HCT116 (cell line): ENCODE measurements around the gene RREB1. TPM values are rescaled to one million over a fixed set of nuclear protein-coding genes. Genes with fewer than 3 reads are reported as not detected.

ENCODE experiments used
- ATAC-seq: fragments of 200-7000 bp; cut with Tn5 transposase; 2 replicates; pipeline ENCODE4 v1.9.1; 2020; ENCODE audit warnings: mild to moderate bottlenecking, moderate library complexity
- BruUV-seq: library from RNA; stranded (reverse); fragments of 400-500 nt; replicated peaks from 2 replicates; lab custom pipeline; 2021; lab: Mats Ljungman, UMichigan
- CTCF ChIA-PET: fragments of 300-600 bp; sonication (Branson Sonifier 250); formaldehyde crosslinking; loops from one replicate; lab custom pipeline; 2021; ENCODE audit warnings: antibody characterized with exemption; lab: Charles Lee
- POLR2A ChIA-PET: fragments of 300-600, 350-600 bp; sonication (Branson Sonifier 250); formaldehyde crosslinking; loops from one replicate; lab custom pipeline; 2021; ENCODE audit warnings: antibody characterized with exemption; lab: Charles Lee
- RAD21 ChIA-PET, 2 experiments: fragments of 300-600 bp; sonication (Branson Sonifier 250); formaldehyde crosslinking; loops; one replicate each; lab custom pipeline; 2023; ENCODE audit warnings: low total read pairs in 2 of 2; ENCODE audit not compliant: uncharacterized antibody in 2 of 2, unreplicated experiment in 2 of 2, low non-redundant PET in 1 of 2; lab: Charles Lee
- DNase-seq: peaks from one replicate; pipeline ENCODE4 v3.0.0-alpha.2; 2010; ENCODE audit warnings: low read depth, low spot score
- H2AFZ ChIP-seq: fragments of 200-600 bp; shearing (Covaris generic), sonication (generic); 2 replicates; pipeline ENCODE4 v1.6.1; 2017; ENCODE audit warnings: low read depth, mixed run types, mixed read lengths, antibody characterized with exemption, low read length; ENCODE audit not compliant: poor library complexity, severe bottlenecking
- H3K27ac ChIP-seq: 2 replicates; pipeline ENCODE4 v1.5.1; 2012; ENCODE audit warnings: low read depth, low read length
- H3K27me3 ChIP-seq: fragments of 200-600 bp; sonication (generic); 2 replicates; pipeline ENCODE4 v1.6.1; 2016; ENCODE audit warnings: mixed run types, low read length, mixed read lengths; ENCODE audit not compliant: insufficient read depth
- H3K36me3 ChIP-seq, 2 experiments: fragments of 200-500 bp in 1 of 2; fragments of 200-600 bp in 1 of 2; sonication (Bioruptor generic) in 1 of 2; sonication (generic) in 1 of 2; 2 replicates each; pipeline versions ENCODE4 v1.5.1 to v1.6.1; 2014 to 2016; ENCODE audit warnings: low read length in 2 of 2, inconsistent platforms in 1 of 2, mixed read lengths in 1 of 2, mixed run types in 1 of 2; ENCODE audit not compliant: insufficient read depth in 2 of 2, control insufficient read depth in 1 of 2
- H3K4me1 ChIP-seq, 2 experiments: fragments of 200-600 bp in 1 of 2; sonication (generic) in 1 of 2; 2 replicates each; pipeline versions ENCODE4 v1.5.1 to v1.6.1; 2012 to 2017; ENCODE audit warnings: low read length in 2 of 2, inconsistent platforms in 1 of 2, mild to moderate bottlenecking in 1 of 2, mixed read lengths in 1 of 2, mixed run types in 1 of 2, moderate library complexity in 1 of 2; ENCODE audit not compliant: insufficient read depth in 2 of 2, control insufficient read depth in 1 of 2
- H3K4me2 ChIP-seq: fragments of 200-600 bp; sonication (generic); 2 replicates; pipeline ENCODE4 v1.6.1; 2017; ENCODE audit warnings: mixed run types, low read length, mixed read lengths
- H3K4me3 ChIP-seq, 2 experiments: fragments of 200-600 bp in 1 of 2; sonication (generic) in 1 of 2; replicated peaks in 1 of 2; 2 replicates each; pipeline ENCODE4 v1.5.1; 2011 to 2016; ENCODE audit warnings: low read length in 2 of 2, control low read depth in 1 of 2, low read depth in 1 of 2, mild to moderate bottlenecking in 1 of 2, mixed read lengths in 1 of 2, mixed run types in 1 of 2
- H3K79me2 ChIP-seq: fragments of 200-600 bp; sonication (generic); 2 replicates; pipeline ENCODE4 v1.6.1; 2017; ENCODE audit warnings: mild to moderate bottlenecking, mixed run types, low read length, moderate library complexity, mixed read lengths; ENCODE audit not compliant: insufficient read depth
- H3K9ac ChIP-seq: fragments of 200-600 bp; sonication (generic); 2 replicates; pipeline ENCODE4 v1.6.1; 2016; ENCODE audit warnings: low read length, mixed read lengths
- H3K9me2 ChIP-seq: fragments of 200-600 bp; sonication (generic), shearing (Covaris generic); 2 replicates; pipeline ENCODE4 v1.6.1; 2017; ENCODE audit warnings: mixed run types, mild to moderate bottlenecking, moderate library complexity; ENCODE audit not compliant: insufficient read depth
- H3K9me3 ChIP-seq, 2 experiments: fragments of 200-500 bp in 1 of 2; fragments of 200-600 bp in 1 of 2; sonication (Bioruptor generic) in 1 of 2; sonication (generic) in 1 of 2; 2 replicates each; pipeline ENCODE4 v1.6.1; 2014 to 2017; ENCODE audit warnings: low read length in 2 of 2, mixed read lengths in 2 of 2, inconsistent platforms in 1 of 2, low read depth in 1 of 2, mild to moderate bottlenecking in 1 of 2, mixed run types in 1 of 2, moderate library complexity in 1 of 2; ENCODE audit not compliant: control insufficient read depth in 1 of 2, insufficient read depth in 1 of 2
- H4K20me1 ChIP-seq: fragments of 200-600 bp; sonication (generic), shearing (Covaris generic); 2 replicates; pipeline ENCODE4 v1.6.1; 2017; ENCODE audit warnings: mixed run types, mild to moderate bottlenecking, moderate library complexity; ENCODE audit not compliant: insufficient read depth
- CBX3 ChIP-seq: IDR thresholded peaks from 2 replicates; pipeline ENCODE4 v1.6.1; 2012; ENCODE audit warnings: low read depth
- CEBPB ChIP-seq: IDR thresholded peaks from 2 replicates; pipeline ENCODE4 v1.6.1; 2012; ENCODE audit warnings: low read depth
- ELF1 ChIP-seq: IDR thresholded peaks from 2 replicates; pipeline ENCODE4 v1.6.1; 2012; ENCODE audit warnings: low read depth, borderline replicate concordance
- EZH2phosphoT487 ChIP-seq: fragments of 200-600 bp; IDR thresholded peaks from 2 replicates; pipeline ENCODE4 v1.6.1; 2018; ENCODE audit warnings: antibody characterized with exemption, borderline replicate concordance
- FOSL1 ChIP-seq: IDR thresholded peaks from 2 replicates; pipeline ENCODE4 v1.6.1; 2012; ENCODE audit warnings: low read depth
- POLR2A ChIP-seq: IDR thresholded peaks from 2 replicates; pipeline ENCODE4 v1.7.0; 2011; ENCODE audit warnings: borderline replicate concordance; ENCODE audit not compliant: insufficient read depth, insufficient read length; ENCODE audit errors: extremely low read depth
- POLR2AphosphoS5 ChIP-seq: IDR thresholded peaks from 2 replicates; pipeline ENCODE4 v1.6.1; 2011; ENCODE audit warnings: mild to moderate bottlenecking, low read depth, low read length, moderate library complexity
- RAD21 ChIP-seq: IDR thresholded peaks from 2 replicates; pipeline ENCODE4 v1.6.1; 2012; ENCODE audit warnings: low read depth, mild to moderate bottlenecking
- SIN3A ChIP-seq: IDR thresholded peaks from 2 replicates; pipeline ENCODE4 v1.6.1; 2012; ENCODE audit warnings: low read depth
- SP1 ChIP-seq: IDR thresholded peaks from 2 replicates; pipeline ENCODE4 v1.6.1; 2012; ENCODE audit warnings: low read depth
- TCF7L2 ChIP-seq: IDR thresholded peaks from 2 replicates; pipeline ENCODE4 v1.7.0; 2011; ENCODE audit warnings: borderline replicate concordance, inconsistent platforms; ENCODE audit not compliant: insufficient read depth, insufficient read length; ENCODE audit errors: extremely low read depth
- YY1 ChIP-seq: IDR thresholded peaks from 2 replicates; pipeline ENCODE4 v1.6.1; 2011; ENCODE audit warnings: low read length, low read depth, moderate library complexity, mild to moderate bottlenecking; ENCODE audit not compliant: insufficient replicate concordance; ENCODE audit errors: extremely low read depth
- ZFX ChIP-seq: fragments of 450-650 bp; IDR thresholded peaks from 2 replicates; pipeline ENCODE4 v1.6.1; 2017
- ZNF274 ChIP-seq: fragments of 200-500 bp; sonication (Bioruptor generic); IDR thresholded peaks from 2 replicates; pipeline ENCODE4 v1.6.1; 2014; ENCODE audit warnings: mild to moderate bottlenecking, low read depth, low read length, inconsistent platforms
- intact Hi-C: fragments of 100-400 bp; cut with micrococcal nuclease; formaldehyde crosslinking; loops from 2 replicates; pipeline ENCODE4 v1.10.0; 2022
- total RNA-seq: library from RNA; stranded (reverse); gene quantifications from one replicate; pipeline ENCODE4 v1.2.1, GENCODE V29; 2021; ENCODE audit not compliant: unreplicated experiment
- TF ChIP-seq, protein P1 (sequence below), 3 experiments: fragments of 200-600 bp in 1 of 3; sonication (generic) in 1 of 3; IDR thresholded peaks in 2 of 3; conservative IDR thresholded peaks in 1 of 3; 2 replicates each; pipeline ENCODE4 v1.5.1; 2012 to 2017; ENCODE audit warnings: low read depth in 2 of 3, low read length in 2 of 3, antibody characterized with exemption in 1 of 3, borderline replicate concordance in 1 of 3, control low read depth in 1 of 3, mild to moderate bottlenecking in 1 of 3, mixed read lengths in 1 of 3, mixed run types in 1 of 3, moderate library complexity in 1 of 3; ENCODE audit not compliant: insufficient read depth in 1 of 3
- TF ChIP-seq, protein P2 (sequence below): IDR thresholded peaks from 2 replicates; pipeline ENCODE4 v1.6.1; 2011; ENCODE audit warnings: mild to moderate bottlenecking, low read length, moderate library complexity; ENCODE audit not compliant: insufficient replicate concordance; ENCODE audit errors: extremely low read depth
- TF ChIP-seq, protein P3 (sequence below): IDR thresholded peaks from 2 replicates; pipeline ENCODE4 v1.6.1; 2012
- TF ChIP-seq, protein P4 (sequence below): IDR thresholded peaks from 2 replicates; pipeline ENCODE4 v1.6.1; 2012

The RREB1 gene
- total RNA-seq, 1 experiment from 2014 or later = 47.9 TPM

DNA sequence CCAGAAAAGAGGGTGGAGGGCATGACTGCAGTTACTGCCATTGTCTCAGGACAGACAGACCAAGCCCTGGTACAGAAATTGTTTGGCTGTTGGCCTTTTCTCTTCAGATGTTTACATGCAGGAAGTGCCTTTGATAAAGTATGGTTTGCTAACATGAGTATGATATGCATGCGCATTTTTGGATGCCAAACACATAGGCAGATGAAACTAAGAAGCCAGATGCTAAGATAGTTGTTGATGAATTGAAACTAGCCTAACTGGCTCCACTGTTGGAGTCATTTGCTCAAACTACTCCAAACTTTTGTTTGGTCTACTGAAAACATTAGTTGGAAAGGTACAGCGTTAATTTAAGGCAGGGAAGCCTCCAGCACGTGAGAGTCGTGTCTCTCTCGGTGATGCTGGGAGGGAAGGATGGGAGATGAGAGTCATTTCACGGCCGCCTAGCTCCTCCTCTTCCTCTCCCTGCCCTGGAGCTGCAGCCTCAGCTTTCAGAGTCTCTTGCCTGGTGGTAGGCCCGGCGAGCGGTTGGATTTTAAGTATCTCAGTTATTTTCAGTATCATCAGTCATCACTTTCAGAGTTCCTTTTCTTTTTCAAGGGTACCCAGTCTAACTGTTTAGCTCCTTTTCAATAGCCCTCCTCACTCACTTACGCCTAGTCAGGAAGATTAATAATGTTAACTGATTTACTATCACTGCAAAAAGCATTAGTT, 29.7 kb downstream of the RREB1 start:
- ATAC-seq = no peak
- no peaks in the 10 kb centered on the region; the same call in 1 of the 2 replicates for H4K20me1 ChIP-seq
- no peaks in the 10 kb centered on the region for H3K9me3 ChIP-seq
- no peak overlapping the region for H3K4me2 ChIP-seq
- TF ChIP-seq, protein P1, sequence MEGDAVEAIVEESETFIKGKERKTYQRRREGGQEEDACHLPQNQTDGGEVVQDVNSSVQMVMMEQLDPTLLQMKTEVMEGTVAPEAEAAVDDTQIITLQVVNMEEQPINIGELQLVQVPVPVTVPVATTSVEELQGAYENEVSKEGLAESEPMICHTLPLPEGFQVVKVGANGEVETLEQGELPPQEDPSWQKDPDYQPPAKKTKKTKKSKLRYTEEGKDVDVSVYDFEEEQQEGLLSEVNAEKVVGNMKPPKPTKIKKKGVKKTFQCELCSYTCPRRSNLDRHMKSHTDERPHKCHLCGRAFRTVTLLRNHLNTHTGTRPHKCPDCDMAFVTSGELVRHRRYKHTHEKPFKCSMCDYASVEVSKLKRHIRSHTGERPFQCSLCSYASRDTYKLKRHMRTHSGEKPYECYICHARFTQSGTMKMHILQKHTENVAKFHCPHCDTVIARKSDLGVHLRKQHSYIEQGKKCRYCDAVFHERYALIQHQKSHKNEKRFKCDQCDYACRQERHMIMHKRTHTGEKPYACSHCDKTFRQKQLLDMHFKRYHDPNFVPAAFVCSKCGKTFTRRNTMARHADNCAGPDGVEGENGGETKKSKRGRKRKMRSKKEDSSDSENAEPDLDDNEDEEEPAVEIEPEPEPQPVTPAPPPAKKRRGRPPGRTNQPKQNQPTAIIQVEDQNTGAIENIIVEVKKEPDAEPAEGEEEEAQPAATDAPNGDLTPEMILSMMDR (IDR thresholded peaks at IDR 0.05 in 2 of 3, conservative IDR thresholded peaks at IDR 0.05 in 1 of 3; ENCODE audit: borderline replicate concordance in 1 of 3, insufficient read depth in 1 of 3, low read depth in 2 of 3, low read length in 2 of 3) = no peak
- TF ChIP-seq ZFX = no peak
- TF ChIP-seq ZNF274 = no peak
- TF ChIP-seq, protein P2, sequence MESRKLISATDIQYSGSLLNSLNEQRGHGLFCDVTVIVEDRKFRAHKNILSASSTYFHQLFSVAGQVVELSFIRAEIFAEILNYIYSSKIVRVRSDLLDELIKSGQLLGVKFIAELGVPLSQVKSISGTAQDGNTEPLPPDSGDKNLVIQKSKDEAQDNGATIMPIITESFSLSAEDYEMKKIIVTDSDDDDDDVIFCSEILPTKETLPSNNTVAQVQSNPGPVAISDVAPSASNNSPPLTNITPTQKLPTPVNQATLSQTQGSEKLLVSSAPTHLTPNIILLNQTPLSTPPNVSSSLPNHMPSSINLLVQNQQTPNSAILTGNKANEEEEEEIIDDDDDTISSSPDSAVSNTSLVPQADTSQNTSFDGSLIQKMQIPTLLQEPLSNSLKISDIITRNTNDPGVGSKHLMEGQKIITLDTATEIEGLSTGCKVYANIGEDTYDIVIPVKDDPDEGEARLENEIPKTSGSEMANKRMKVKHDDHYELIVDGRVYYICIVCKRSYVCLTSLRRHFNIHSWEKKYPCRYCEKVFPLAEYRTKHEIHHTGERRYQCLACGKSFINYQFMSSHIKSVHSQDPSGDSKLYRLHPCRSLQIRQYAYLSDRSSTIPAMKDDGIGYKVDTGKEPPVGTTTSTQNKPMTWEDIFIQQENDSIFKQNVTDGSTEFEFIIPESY = no peak
- TF ChIP-seq EZH2phosphoT487 = no peak
- no peak for TF ChIP-seq ELF1
- no peak for TF ChIP-seq SIN3A
- no peak for TF ChIP-seq CEBPB
- TF ChIP-seq RAD21 = no peak
- no peak for TF ChIP-seq CBX3
- no peak for TF ChIP-seq YY1
- TF ChIP-seq, protein P3, sequence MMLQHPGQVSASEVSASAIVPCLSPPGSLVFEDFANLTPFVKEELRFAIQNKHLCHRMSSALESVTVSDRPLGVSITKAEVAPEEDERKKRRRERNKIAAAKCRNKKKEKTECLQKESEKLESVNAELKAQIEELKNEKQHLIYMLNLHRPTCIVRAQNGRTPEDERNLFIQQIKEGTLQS = no peak
- TF ChIP-seq TCF7L2 = no peak
- no peak for TF ChIP-seq SP1
- TF ChIP-seq, protein P4, sequence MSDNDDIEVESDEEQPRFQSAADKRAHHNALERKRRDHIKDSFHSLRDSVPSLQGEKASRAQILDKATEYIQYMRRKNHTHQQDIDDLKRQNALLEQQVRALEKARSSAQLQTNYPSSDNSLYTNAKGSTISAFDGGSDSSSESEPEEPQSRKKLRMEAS = no peak
- no peak for TF ChIP-seq POLR2AphosphoS5
- TF ChIP-seq FOSL1 = no peak
- no peak for TF ChIP-seq POLR2A
- H3K9me2 ChIP-seq = no peaks in the 10 kb centered on the region
- no peak for DNase-seq
- peaks cover 90% of the 10 kb centered on the region for H3K79me2 ChIP-seq
- ChIA-PET POLR2A (no interaction called here), RAD21 (no interaction called here), CTCF (no interaction called here)
- H2AFZ ChIP-seq = no peak overlapping the region
- H3K9ac ChIP-seq = no peak overlapping the region
- H3K4me1 ChIP-seq = peaks cover 12 to 53% of the 10 kb centered on the region in 2 experiments; a peak in 3 of 4 replicates
- H3K4me3 ChIP-seq = no peak overlapping the region
- H3K36me3 ChIP-seq = no peaks in the 10 kb centered on the region
- no peaks in the 10 kb centered on the region for H3K27me3 ChIP-seq
- BruUV-seq = no TSS peak
- intact Hi-C loops = no loop called here
- no peak overlapping the region for H3K27ac ChIP-seq
